ENCODE measurements around the gene RAB4A. TPM values are rescaled to one million over a fixed set of nuclear protein-coding genes. Genes with fewer than 3 reads are reported as not detected.
A peak's percentile ranks its signal among the peaks of the same experiment; 100 is the strongest.

Gene RAB4A
- total and polyA plus RNA-seq, 9 of the 15 experiments (the other 6 are each of a cell fraction or from before 2014, with no cell fraction given): 8.3 to 61.0 (median 26.7) TPM

DNA sequence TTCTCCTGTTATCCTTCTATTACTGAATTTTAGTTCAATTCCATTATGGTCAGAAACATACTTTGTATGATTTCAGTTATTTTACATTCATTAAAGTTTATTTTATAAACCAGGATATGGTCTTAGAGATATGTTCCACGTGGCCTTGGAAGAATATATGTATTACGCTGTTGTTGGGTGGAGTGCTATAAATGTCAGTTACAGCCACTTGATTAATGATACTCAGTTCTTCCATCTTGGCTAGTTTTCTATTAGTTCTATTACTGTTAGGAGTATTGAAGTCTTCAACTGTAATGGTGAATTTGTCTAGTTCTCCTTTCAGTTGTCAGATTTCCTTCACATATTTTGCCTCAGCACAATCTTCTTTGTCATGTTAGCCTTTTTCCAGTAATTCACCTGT lies 45.3 kb downstream of the RAB4A start (continued):
- TF ChIP-seq RBFOX2 (IDR thresholded peaks at IDR 0.05; ENCODE audit: low read depth, low read length) (no peak), DDX20 (tag; IDR thresholded peaks at IDR 0.05; ENCODE audit: low read depth) (no peak), ELF2 (CRISPR knock-in tag; IDR thresholded peaks at IDR 0.05) (no peak), TRIM25 (IDR thresholded peaks at IDR 0.05; ENCODE audit: borderline replicate concordance) (no peak), PBX2 (CRISPR knock-in tag; IDR thresholded peaks at IDR 0.05; ENCODE audit: low read depth) (no peak), PBX2 (tag; conservative IDR thresholded peaks at IDR 0.05; ENCODE audit: low read depth) (peak; percentile 65), NEUROD1 (IDR thresholded peaks at IDR 0.05; ENCODE audit: borderline replicate concordance, low read depth, low read length, partially characterized antibody) (no peak), ZNF583 (CRISPR knock-in tag; IDR thresholded peaks at IDR 0.05) (no peak), ZFP1 (CRISPR knock-in tag; IDR thresholded peaks at IDR 0.05) (no peak)
- TF ChIP-seq, protein P1, sequence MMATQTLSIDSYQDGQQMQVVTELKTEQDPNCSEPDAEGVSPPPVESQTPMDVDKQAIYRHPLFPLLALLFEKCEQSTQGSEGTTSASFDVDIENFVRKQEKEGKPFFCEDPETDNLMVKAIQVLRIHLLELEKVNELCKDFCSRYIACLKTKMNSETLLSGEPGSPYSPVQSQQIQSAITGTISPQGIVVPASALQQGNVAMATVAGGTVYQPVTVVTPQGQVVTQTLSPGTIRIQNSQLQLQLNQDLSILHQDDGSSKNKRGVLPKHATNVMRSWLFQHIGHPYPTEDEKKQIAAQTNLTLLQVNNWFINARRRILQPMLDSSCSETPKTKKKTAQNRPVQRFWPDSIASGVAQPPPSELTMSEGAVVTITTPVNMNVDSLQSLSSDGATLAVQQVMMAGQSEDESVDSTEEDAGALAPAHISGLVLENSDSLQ (IDR thresholded peaks at IDR 0.05): peak; percentile 51
